ENCODE results near the gene FAM168A. TPM values are rescaled to one million over a fixed set of nuclear protein-coding genes. Genes with fewer than 3 reads are reported as not detected.
A peak's percentile ranks its signal among the peaks of the same experiment; 100 is the strongest.

The FAM168A gene
- total and polyA plus RNA-seq, 10 of the 15 experiments (the other 5 are each of a cell fraction or from before 2014, with no cell fraction given), result 1.7 to 20.0 (median 10.0) TPM

GRCh38 chr11:73409431-73409830 is 188.5 kb downstream of the FAM168A start:
- Histone ChIP-seq H3K4me2 (ENCODE audit: control insufficient read depth, insufficient read depth) (no peak overlapping the region), H3K9ac (ENCODE audit: control insufficient read depth, insufficient read depth, low read length) (no peak overlapping the region), H3K9me3 (replicated peaks; ENCODE audit: control insufficient read depth, insufficient read depth, low read length) (no peaks in the 10 kb centered on the region), H4K20me1 (ENCODE audit: control insufficient read depth, insufficient read depth) (no peaks in the 10 kb centered on the region), H2AFZ (ENCODE audit: control insufficient read depth, low read depth, low read length) (no peak overlapping the region), H3K4me1 (ENCODE audit: control insufficient read depth, insufficient read depth, low read length) (no peaks in the 10 kb centered on the region), H3K36me3 (ENCODE audit: control insufficient read depth in 2 of 2, insufficient read depth in 2 of 2, low read length in 1 of 2) (peaks cover 9 to 12% of the 10 kb centered on the region in 2 experiments), H3K79me2 (ENCODE audit: control insufficient read depth, insufficient read depth, low read length) (no peaks in the 10 kb centered on the region), H3K27me3 (replicated peaks in 1 of 2; ENCODE audit: control insufficient read depth in 2 of 2, insufficient read depth in 2 of 2, low read length in 1 of 2) (no peaks in the 10 kb centered on the region), H3K4me3 (no peak overlapping the region), H3K27ac (ENCODE audit: control insufficient read depth, insufficient read depth) (no peak overlapping the region)
- no peak for ATAC-seq
- intact Hi-C loops (cut with micrococcal nuclease; ENCODE audit: unreplicated experiment) (no loop called here), in situ Hi-C loops (cut with MboI) (no loop called here)
- 94% methylated on average over 8 of the region's 8 CpGs for WGBS (ENCODE audit: insufficient coverage, insufficient replicate concordance, low lambda C conversion rate, missing lambda C conversion rate)
- POLR2A ChIA-PET, result no interaction called here
- SMC1A ChIA-PET (ENCODE audit: uncharacterized antibody, unreplicated experiment), result interaction anchor here (0.9 to 1.8 kb wide), 3 partner anchors 10 to 133 kb away, joined by 3 to 5 read pairs (median 4); no protein-coding TSS in a partner anchor
- RAD21 ChIA-PET (ENCODE audit: unreplicated experiment), result no interaction called here
- CTCF ChIA-PET, result interaction anchor here (1.2 kb wide), 1 partner anchor 69 kb away, joined by 3 read pairs; no protein-coding TSS in a partner anchor
- no TSS peak for BruUV-seq (replicated peaks)
- TF ChIP-seq POLR2A (IDR thresholded peaks at IDR 0.05; ENCODE audit: low read depth, low read length) (0 out of 2 replicates have a peak, but pooled peaks have one; percentile 36), EZH2 (IDR thresholded peaks at IDR 0.05; ENCODE audit: borderline replicate concordance, control insufficient read depth, low read depth, low read length) (no peak)
- DNase-seq (ENCODE audit: low read depth, low spot score), result no peak
- no peak for FAIRE-seq

- no peak for DNase-seq (ENCODE audit: low read depth, low spot score)
- intact Hi-C loops (cut with micrococcal nuclease; ENCODE audit: unreplicated experiment) (no loop called here), in situ Hi-C loops (cut with MboI) (no loop called here)
- no peak overlapping the region for H2AFZ ChIP-seq (ENCODE audit: control insufficient read depth, low read depth, low read length)
- ATAC-seq, result no peak
- H3K79me2 ChIP-seq (ENCODE audit: control insufficient read depth, insufficient read depth, low read length), result no peaks in the 10 kb centered on the region
- H3K9ac ChIP-seq (ENCODE audit: control insufficient read depth, insufficient read depth, low read length), result no peak overlapping the region
- no peaks in the 10 kb centered on the region for H3K4me1 ChIP-seq (ENCODE audit: control insufficient read depth, insufficient read depth, low read length)
- no peak overlapping the region for H3K27ac ChIP-seq (ENCODE audit: control insufficient read depth, insufficient read depth)
- WGBS (ENCODE audit: insufficient coverage, insufficient replicate concordance, low lambda C conversion rate, missing lambda C conversion rate), result 91% methylated on average over 5 of the region's 5 CpGs
- ChIA-PET POLR2A (no interaction called here), SMC1A (ENCODE audit: uncharacterized antibody, unreplicated experiment) (interaction anchor here (0.6 to 2.0 kb wide), 5 partner anchors 9 to 219 kb away, joined by 3 to 7 read pairs (median 5); no protein-coding TSS in a partner anchor), RAD21 (ENCODE audit: unreplicated experiment) (interaction anchor here (1.0 to 1.4 kb wide), 4 partner anchors 43 to 279 kb away, joined by 3 to 7 read pairs (median 3); no protein-coding TSS in a partner anchor), CTCF (interaction anchor here (0.6 to 2.9 kb wide), 7 partner anchors 9 to 254 kb away, joined by 3 to 25 read pairs (median 5); no protein-coding TSS in a partner anchor)
- no peak for FAIRE-seq
- H3K4me2 ChIP-seq (ENCODE audit: control insufficient read depth, insufficient read depth), result no peak overlapping the region
- no peaks in the 10 kb centered on the region for H4K20me1 ChIP-seq (ENCODE audit: control insufficient read depth, insufficient read depth)
- TF ChIP-seq NR2C2 (IDR thresholded peaks at IDR 0.05; ENCODE audit: borderline replicate concordance, control insufficient read depth, insufficient read length, low read depth) (no peak), ZSCAN29 (IDR thresholded peaks at IDR 0.05) (no peak), KAT2A (conservative IDR thresholded peaks at IDR 0.05; ENCODE audit: control insufficient read depth, low read depth, low read length) (no peak), SUPT20H (IDR thresholded peaks at IDR 0.05; ENCODE audit: borderline replicate concordance, control insufficient read depth, low read depth, low read length) (no peak), RCOR1 (conservative IDR thresholded peaks at IDR 0.05; ENCODE audit: low read depth, low read length) (no peak), TARDBP (IDR thresholded peaks at IDR 0.05; ENCODE audit: borderline replicate concordance) (no peak), SRF (IDR thresholded peaks at IDR 0.05; ENCODE audit: low read depth in 2 of 2, low read length in 2 of 2) (no peak), SMARCA5 (IDR thresholded peaks at IDR 0.05) (no peak), HDAC6 (IDR thresholded peaks at IDR 0.05; ENCODE audit: unreplicated experiment) (no peak), ZZZ3 (IDR thresholded peaks at IDR 0.05; ENCODE audit: control insufficient read depth, insufficient read length, low read depth) (no peak), GATAD2B (conservative IDR thresholded peaks at IDR 0.05; ENCODE audit: low read depth) (no peak), RELA (IDR thresholded peaks at IDR 0.05; ENCODE audit: borderline replicate concordance, partially characterized antibody) (no peak), FOS (IDR thresholded peaks at IDR 0.05; ENCODE audit: borderline replicate concordance, extremely low read depth, insufficient read length) (no peak)
- TF ChIP-seq, protein P1, sequence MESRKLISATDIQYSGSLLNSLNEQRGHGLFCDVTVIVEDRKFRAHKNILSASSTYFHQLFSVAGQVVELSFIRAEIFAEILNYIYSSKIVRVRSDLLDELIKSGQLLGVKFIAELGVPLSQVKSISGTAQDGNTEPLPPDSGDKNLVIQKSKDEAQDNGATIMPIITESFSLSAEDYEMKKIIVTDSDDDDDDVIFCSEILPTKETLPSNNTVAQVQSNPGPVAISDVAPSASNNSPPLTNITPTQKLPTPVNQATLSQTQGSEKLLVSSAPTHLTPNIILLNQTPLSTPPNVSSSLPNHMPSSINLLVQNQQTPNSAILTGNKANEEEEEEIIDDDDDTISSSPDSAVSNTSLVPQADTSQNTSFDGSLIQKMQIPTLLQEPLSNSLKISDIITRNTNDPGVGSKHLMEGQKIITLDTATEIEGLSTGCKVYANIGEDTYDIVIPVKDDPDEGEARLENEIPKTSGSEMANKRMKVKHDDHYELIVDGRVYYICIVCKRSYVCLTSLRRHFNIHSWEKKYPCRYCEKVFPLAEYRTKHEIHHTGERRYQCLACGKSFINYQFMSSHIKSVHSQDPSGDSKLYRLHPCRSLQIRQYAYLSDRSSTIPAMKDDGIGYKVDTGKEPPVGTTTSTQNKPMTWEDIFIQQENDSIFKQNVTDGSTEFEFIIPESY (IDR thresholded peaks at IDR 0.05), result no peak
- H3K27me3 ChIP-seq (replicated peaks in 1 of 2; ENCODE audit: control insufficient read depth in 2 of 2, insufficient read depth in 2 of 2, low read length in 1 of 2), result no peaks in the 10 kb centered on the region
- no TSS peak for BruUV-seq (replicated peaks)
- no peak overlapping the region for H3K4me3 ChIP-seq
- H3K36me3 ChIP-seq (ENCODE audit: control insufficient read depth in 2 of 2, insufficient read depth in 2 of 2, low read length in 1 of 2), result peaks cover 9 to 21% of the 10 kb centered on the region in 2 experiments
- H3K9me3 ChIP-seq (replicated peaks; ENCODE audit: control insufficient read depth, insufficient read depth, low read length), result no peaks in the 10 kb centered on the region
These were observed 191.3 kb downstream of the FAM168A start for GRCh38 chr11:73406619-73407018.
